ENCODE measurements around the gene TADA2A. TPM values are rescaled to one million over a fixed set of nuclear protein-coding genes. Genes with fewer than 3 reads are reported as not detected.

TADA2A gene
- total and polyA plus RNA-seq, 2 experiments from 2014 or later = 16.1 to 20.6 TPM

GRCh38 chr17:37375706-37376105 lies 31.0 kb upstream of the TADA2A start, which contains the start of gene C17orf78:
C17orf78 (plus strand) TSS chr17:37375985; CDS start chr17:37376093, 108 bp downstream.
- H3K9me3 ChIP-seq (ENCODE audit: low read depth) = no peaks in the 10 kb centered on the region
- no peak within 1 kb of the TSS for H3K27ac ChIP-seq
- peaks cover 4% of the 10 kb centered on the region for H3K4me1 ChIP-seq (ENCODE audit: low read depth)
- H3K4me3 ChIP-seq = no peak within 1 kb of the TSS
- no peak for DNase-seq (ENCODE audit: low read depth in 1 of 2, low spot score in 1 of 2)
- no peak for TF ChIP-seq CTCF (IDR thresholded peaks at IDR 0.05; ENCODE audit: low read depth, low read length)
- H3K36me3 ChIP-seq = no peaks in the 10 kb centered on the region
- H3K27me3 ChIP-seq = no peaks in the 10 kb centered on the region

- Histone ChIP-seq H3K27ac (no peak overlapping the region), H3K9me3 (ENCODE audit: low read depth) (no peaks in the 10 kb centered on the region), H3K4me3 (no peak overlapping the region), H3K27me3 (no peaks in the 10 kb centered on the region), H3K36me3 (no peaks in the 10 kb centered on the region), H3K4me1 (ENCODE audit: low read depth) (peaks cover 4% of the 10 kb centered on the region)
- no peak for DNase-seq (ENCODE audit: low read depth in 1 of 2, low spot score in 1 of 2)
- TF ChIP-seq CTCF (IDR thresholded peaks at IDR 0.05; ENCODE audit: low read depth, low read length) = no peak
These were observed 24.6 kb upstream of the TADA2A start for GRCh38 chr17:37382056-37382455.

GRCh38 chr17:37384560-37385149 lies 22.0 kb upstream of the TADA2A start:
- Histone ChIP-seq H3K4me1 (ENCODE audit: low read depth) (no peaks in the 10 kb centered on the region), H3K4me3 (no peak overlapping the region), H3K27ac (no peak overlapping the region), H3K36me3 (no peaks in the 10 kb centered on the region), H3K9me3 (ENCODE audit: low read depth) (no peaks in the 10 kb centered on the region), H3K27me3 (no peaks in the 10 kb centered on the region)
- no peak for DNase-seq (ENCODE audit: low read depth in 1 of 2, low spot score in 1 of 2)
- no peak for TF ChIP-seq CTCF (IDR thresholded peaks at IDR 0.05; ENCODE audit: low read depth, low read length)

GRCh38 chr17:37385474-37385990 lies 21.2 kb upstream of the TADA2A start:
- no peak overlapping the region for H3K27ac ChIP-seq
- no peak for DNase-seq (ENCODE audit: low read depth in 1 of 2, low spot score in 1 of 2)
- no peaks in the 10 kb centered on the region for H3K27me3 ChIP-seq
- no peaks in the 10 kb centered on the region for H3K9me3 ChIP-seq (ENCODE audit: low read depth)
- H3K4me1 ChIP-seq (ENCODE audit: low read depth) = no peaks in the 10 kb centered on the region
- no peak for TF ChIP-seq CTCF (IDR thresholded peaks at IDR 0.05; ENCODE audit: low read depth, low read length)
- no peaks in the 10 kb centered on the region for H3K36me3 ChIP-seq
- H3K4me3 ChIP-seq = no peak overlapping the region

GRCh38 chr17:37386462-37386861 lies 20.2 kb upstream of the TADA2A start:
- Histone ChIP-seq H3K4me3 (no peak overlapping the region), H3K4me1 (ENCODE audit: low read depth) (peaks cover 6% of the 10 kb centered on the region), H3K9me3 (ENCODE audit: low read depth) (no peaks in the 10 kb centered on the region), H3K27ac (no peak overlapping the region), H3K27me3 (no peaks in the 10 kb centered on the region), H3K36me3 (no peaks in the 10 kb centered on the region)
- DNase-seq (ENCODE audit: low read depth in 1 of 2, low spot score in 1 of 2) = no peak
- TF ChIP-seq CTCF (IDR thresholded peaks at IDR 0.05; ENCODE audit: low read depth, low read length) = no peak
